HCT116 (cell line): ENCODE measurements around the gene FMR1. TPM values are rescaled to one million over a fixed set of nuclear protein-coding genes. Genes with fewer than 3 reads are reported as not detected.

ENCODE experiments used
- ATAC-seq: fragments of 200-7000 bp; cut with Tn5 transposase; 2 replicates; pipeline ENCODE4 v1.9.1; 2020; ENCODE audit warnings: mild to moderate bottlenecking, moderate library complexity
- BruUV-seq: library from RNA; stranded (reverse); fragments of 400-500 nt; replicated peaks from 2 replicates; lab custom pipeline; 2021; lab: Mats Ljungman, UMichigan
- CTCF ChIA-PET: fragments of 300-600 bp; sonication (Branson Sonifier 250); formaldehyde crosslinking; loops from one replicate; lab custom pipeline; 2021; ENCODE audit warnings: antibody characterized with exemption; lab: Charles Lee
- POLR2A ChIA-PET: fragments of 300-600, 350-600 bp; sonication (Branson Sonifier 250); formaldehyde crosslinking; loops from one replicate; lab custom pipeline; 2021; ENCODE audit warnings: antibody characterized with exemption; lab: Charles Lee
- RAD21 ChIA-PET, 2 experiments: fragments of 300-600 bp; sonication (Branson Sonifier 250); formaldehyde crosslinking; loops; one replicate each; lab custom pipeline; 2023; ENCODE audit warnings: low total read pairs in 2 of 2; ENCODE audit not compliant: uncharacterized antibody in 2 of 2, unreplicated experiment in 2 of 2, low non-redundant PET in 1 of 2; lab: Charles Lee
- DNase-seq: peaks from one replicate; pipeline ENCODE4 v3.0.0-alpha.2; 2010; ENCODE audit warnings: low read depth, low spot score
- H2AFZ ChIP-seq: fragments of 200-600 bp; shearing (Covaris generic), sonication (generic); 2 replicates; pipeline ENCODE4 v1.6.1; 2017; ENCODE audit warnings: low read depth, mixed run types, mixed read lengths, antibody characterized with exemption, low read length; ENCODE audit not compliant: poor library complexity, severe bottlenecking
- H3K27ac ChIP-seq: 2 replicates; pipeline ENCODE4 v1.5.1; 2012; ENCODE audit warnings: low read depth, low read length
- H3K27me3 ChIP-seq: fragments of 200-600 bp; sonication (generic); 2 replicates; pipeline ENCODE4 v1.6.1; 2016; ENCODE audit warnings: mixed run types, low read length, mixed read lengths; ENCODE audit not compliant: insufficient read depth
- H3K36me3 ChIP-seq, 2 experiments: fragments of 200-500 bp in 1 of 2; fragments of 200-600 bp in 1 of 2; sonication (Bioruptor generic) in 1 of 2; sonication (generic) in 1 of 2; 2 replicates each; pipeline versions ENCODE4 v1.5.1 to v1.6.1; 2014 to 2016; ENCODE audit warnings: low read length in 2 of 2, inconsistent platforms in 1 of 2, mixed read lengths in 1 of 2, mixed run types in 1 of 2; ENCODE audit not compliant: insufficient read depth in 2 of 2, control insufficient read depth in 1 of 2
- H3K4me1 ChIP-seq, 2 experiments: fragments of 200-600 bp in 1 of 2; sonication (generic) in 1 of 2; 2 replicates each; pipeline versions ENCODE4 v1.5.1 to v1.6.1; 2012 to 2017; ENCODE audit warnings: low read length in 2 of 2, inconsistent platforms in 1 of 2, mild to moderate bottlenecking in 1 of 2, mixed read lengths in 1 of 2, mixed run types in 1 of 2, moderate library complexity in 1 of 2; ENCODE audit not compliant: insufficient read depth in 2 of 2, control insufficient read depth in 1 of 2
- H3K4me2 ChIP-seq: fragments of 200-600 bp; sonication (generic); 2 replicates; pipeline ENCODE4 v1.6.1; 2017; ENCODE audit warnings: mixed run types, low read length, mixed read lengths
- H3K4me3 ChIP-seq, 2 experiments: fragments of 200-600 bp in 1 of 2; sonication (generic) in 1 of 2; replicated peaks in 1 of 2; 2 replicates each; pipeline ENCODE4 v1.5.1; 2011 to 2016; ENCODE audit warnings: low read length in 2 of 2, control low read depth in 1 of 2, low read depth in 1 of 2, mild to moderate bottlenecking in 1 of 2, mixed read lengths in 1 of 2, mixed run types in 1 of 2
- H3K79me2 ChIP-seq: fragments of 200-600 bp; sonication (generic); 2 replicates; pipeline ENCODE4 v1.6.1; 2017; ENCODE audit warnings: mild to moderate bottlenecking, mixed run types, low read length, moderate library complexity, mixed read lengths; ENCODE audit not compliant: insufficient read depth
- H3K9ac ChIP-seq: fragments of 200-600 bp; sonication (generic); 2 replicates; pipeline ENCODE4 v1.6.1; 2016; ENCODE audit warnings: low read length, mixed read lengths
- H3K9me2 ChIP-seq: fragments of 200-600 bp; sonication (generic), shearing (Covaris generic); 2 replicates; pipeline ENCODE4 v1.6.1; 2017; ENCODE audit warnings: mixed run types, mild to moderate bottlenecking, moderate library complexity; ENCODE audit not compliant: insufficient read depth
- H3K9me3 ChIP-seq, 2 experiments: fragments of 200-500 bp in 1 of 2; fragments of 200-600 bp in 1 of 2; sonication (Bioruptor generic) in 1 of 2; sonication (generic) in 1 of 2; 2 replicates each; pipeline ENCODE4 v1.6.1; 2014 to 2017; ENCODE audit warnings: low read length in 2 of 2, mixed read lengths in 2 of 2, inconsistent platforms in 1 of 2, low read depth in 1 of 2, mild to moderate bottlenecking in 1 of 2, mixed run types in 1 of 2, moderate library complexity in 1 of 2; ENCODE audit not compliant: control insufficient read depth in 1 of 2, insufficient read depth in 1 of 2
- H4K20me1 ChIP-seq: fragments of 200-600 bp; sonication (generic), shearing (Covaris generic); 2 replicates; pipeline ENCODE4 v1.6.1; 2017; ENCODE audit warnings: mixed run types, mild to moderate bottlenecking, moderate library complexity; ENCODE audit not compliant: insufficient read depth
- CBX3 ChIP-seq: IDR thresholded peaks from 2 replicates; pipeline ENCODE4 v1.6.1; 2012; ENCODE audit warnings: low read depth
- CEBPB ChIP-seq: IDR thresholded peaks from 2 replicates; pipeline ENCODE4 v1.6.1; 2012; ENCODE audit warnings: low read depth
- EZH2 ChIP-seq: fragments of 200-600 bp; sonication (generic); IDR thresholded peaks from 2 replicates; pipeline ENCODE4 v1.6.1; 2017; ENCODE audit warnings: antibody characterized with exemption, mixed run types
- FOSL1 ChIP-seq: IDR thresholded peaks from 2 replicates; pipeline ENCODE4 v1.6.1; 2012; ENCODE audit warnings: low read depth
- JUND ChIP-seq: IDR thresholded peaks from 2 replicates; pipeline ENCODE4 v1.6.1; 2012
- POLR2A ChIP-seq: IDR thresholded peaks from 2 replicates; pipeline ENCODE4 v1.7.0; 2011; ENCODE audit warnings: borderline replicate concordance; ENCODE audit not compliant: insufficient read depth, insufficient read length; ENCODE audit errors: extremely low read depth
- SIN3A ChIP-seq: IDR thresholded peaks from 2 replicates; pipeline ENCODE4 v1.6.1; 2012; ENCODE audit warnings: low read depth
- SP1 ChIP-seq: IDR thresholded peaks from 2 replicates; pipeline ENCODE4 v1.6.1; 2012; ENCODE audit warnings: low read depth
- TCF7L2 ChIP-seq: IDR thresholded peaks from 2 replicates; pipeline ENCODE4 v1.7.0; 2011; ENCODE audit warnings: borderline replicate concordance, inconsistent platforms; ENCODE audit not compliant: insufficient read depth, insufficient read length; ENCODE audit errors: extremely low read depth
- YY1 ChIP-seq: IDR thresholded peaks from 2 replicates; pipeline ENCODE4 v1.6.1; 2011; ENCODE audit warnings: low read length, low read depth, moderate library complexity, mild to moderate bottlenecking; ENCODE audit not compliant: insufficient replicate concordance; ENCODE audit errors: extremely low read depth
- ZFX ChIP-seq: fragments of 450-650 bp; IDR thresholded peaks from 2 replicates; pipeline ENCODE4 v1.6.1; 2017
- ZNF274 ChIP-seq: fragments of 200-500 bp; sonication (Bioruptor generic); IDR thresholded peaks from 2 replicates; pipeline ENCODE4 v1.6.1; 2014; ENCODE audit warnings: mild to moderate bottlenecking, low read depth, low read length, inconsistent platforms
- intact Hi-C: fragments of 100-400 bp; cut with micrococcal nuclease; formaldehyde crosslinking; loops from 2 replicates; pipeline ENCODE4 v1.10.0; 2022
- total RNA-seq: library from RNA; stranded (reverse); gene quantifications from one replicate; pipeline ENCODE4 v1.2.1, GENCODE V29; 2021; ENCODE audit not compliant: unreplicated experiment
- TF ChIP-seq, protein P1 (sequence below): IDR thresholded peaks from 2 replicates; pipeline ENCODE4 v1.6.1; 2012; ENCODE audit warnings: low read depth
- TF ChIP-seq, protein P2 (sequence below): IDR thresholded peaks from 2 replicates; pipeline ENCODE4 v1.6.1; 2012
- TF ChIP-seq, protein P3 (sequence below): IDR thresholded peaks from 2 replicates; pipeline ENCODE4 v1.6.1; 2011; ENCODE audit warnings: mild to moderate bottlenecking, low read length, moderate library complexity; ENCODE audit not compliant: insufficient replicate concordance; ENCODE audit errors: extremely low read depth
- TF ChIP-seq, protein P4 (sequence below): IDR thresholded peaks from 2 replicates; pipeline ENCODE4 v1.6.1; 2012

The FMR1 gene
- total RNA-seq, 1 experiment from 2014 or later, result 31.1 TPM

DNA sequence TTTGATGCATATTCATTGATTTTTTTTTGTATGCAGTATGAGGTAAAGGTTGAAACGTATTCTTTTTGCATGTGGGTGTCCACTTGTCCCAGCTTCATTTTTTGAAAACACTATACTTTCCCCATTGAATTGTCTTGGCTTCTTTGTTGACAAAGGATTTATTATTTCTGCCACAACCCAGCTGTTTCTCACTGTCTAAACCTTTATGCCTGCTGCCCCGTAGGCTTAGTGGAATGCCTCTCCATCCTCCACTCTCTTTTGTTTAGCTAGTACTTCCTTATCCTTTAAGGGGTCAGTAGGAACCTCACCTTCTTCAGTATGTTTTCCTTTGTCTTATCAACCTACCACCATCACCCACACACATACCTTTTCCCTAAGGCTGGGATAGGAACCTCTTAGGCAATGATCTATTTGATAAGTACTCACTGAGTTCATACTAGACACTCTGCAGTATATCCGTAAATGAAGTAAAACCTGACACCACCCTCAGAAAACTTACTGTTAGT is 8.5 kb downstream of the FMR1 start:
- no TSS peak for BruUV-seq
- ChIA-PET CTCF (no interaction called here), POLR2A (no interaction called here), RAD21 (no interaction called here)
- H3K9me2 ChIP-seq, result no peaks in the 10 kb centered on the region
- intact Hi-C loops, result no loop called here
- H3K27ac ChIP-seq, result no peak overlapping the region
- no peak for DNase-seq
- TF ChIP-seq CEBPB, result no peak
- TF ChIP-seq, protein P1, sequence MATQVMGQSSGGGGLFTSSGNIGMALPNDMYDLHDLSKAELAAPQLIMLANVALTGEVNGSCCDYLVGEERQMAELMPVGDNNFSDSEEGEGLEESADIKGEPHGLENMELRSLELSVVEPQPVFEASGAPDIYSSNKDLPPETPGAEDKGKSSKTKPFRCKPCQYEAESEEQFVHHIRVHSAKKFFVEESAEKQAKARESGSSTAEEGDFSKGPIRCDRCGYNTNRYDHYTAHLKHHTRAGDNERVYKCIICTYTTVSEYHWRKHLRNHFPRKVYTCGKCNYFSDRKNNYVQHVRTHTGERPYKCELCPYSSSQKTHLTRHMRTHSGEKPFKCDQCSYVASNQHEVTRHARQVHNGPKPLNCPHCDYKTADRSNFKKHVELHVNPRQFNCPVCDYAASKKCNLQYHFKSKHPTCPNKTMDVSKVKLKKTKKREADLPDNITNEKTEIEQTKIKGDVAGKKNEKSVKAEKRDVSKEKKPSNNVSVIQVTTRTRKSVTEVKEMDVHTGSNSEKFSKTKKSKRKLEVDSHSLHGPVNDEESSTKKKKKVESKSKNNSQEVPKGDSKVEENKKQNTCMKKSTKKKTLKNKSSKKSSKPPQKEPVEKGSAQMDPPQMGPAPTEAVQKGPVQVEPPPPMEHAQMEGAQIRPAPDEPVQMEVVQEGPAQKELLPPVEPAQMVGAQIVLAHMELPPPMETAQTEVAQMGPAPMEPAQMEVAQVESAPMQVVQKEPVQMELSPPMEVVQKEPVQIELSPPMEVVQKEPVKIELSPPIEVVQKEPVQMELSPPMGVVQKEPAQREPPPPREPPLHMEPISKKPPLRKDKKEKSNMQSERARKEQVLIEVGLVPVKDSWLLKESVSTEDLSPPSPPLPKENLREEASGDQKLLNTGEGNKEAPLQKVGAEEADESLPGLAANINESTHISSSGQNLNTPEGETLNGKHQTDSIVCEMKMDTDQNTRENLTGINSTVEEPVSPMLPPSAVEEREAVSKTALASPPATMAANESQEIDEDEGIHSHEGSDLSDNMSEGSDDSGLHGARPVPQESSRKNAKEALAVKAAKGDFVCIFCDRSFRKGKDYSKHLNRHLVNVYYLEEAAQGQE, result no peak
- no peak for TF ChIP-seq CBX3
- TF ChIP-seq, protein P2, sequence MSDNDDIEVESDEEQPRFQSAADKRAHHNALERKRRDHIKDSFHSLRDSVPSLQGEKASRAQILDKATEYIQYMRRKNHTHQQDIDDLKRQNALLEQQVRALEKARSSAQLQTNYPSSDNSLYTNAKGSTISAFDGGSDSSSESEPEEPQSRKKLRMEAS, result no peak
- TF ChIP-seq, protein P3, sequence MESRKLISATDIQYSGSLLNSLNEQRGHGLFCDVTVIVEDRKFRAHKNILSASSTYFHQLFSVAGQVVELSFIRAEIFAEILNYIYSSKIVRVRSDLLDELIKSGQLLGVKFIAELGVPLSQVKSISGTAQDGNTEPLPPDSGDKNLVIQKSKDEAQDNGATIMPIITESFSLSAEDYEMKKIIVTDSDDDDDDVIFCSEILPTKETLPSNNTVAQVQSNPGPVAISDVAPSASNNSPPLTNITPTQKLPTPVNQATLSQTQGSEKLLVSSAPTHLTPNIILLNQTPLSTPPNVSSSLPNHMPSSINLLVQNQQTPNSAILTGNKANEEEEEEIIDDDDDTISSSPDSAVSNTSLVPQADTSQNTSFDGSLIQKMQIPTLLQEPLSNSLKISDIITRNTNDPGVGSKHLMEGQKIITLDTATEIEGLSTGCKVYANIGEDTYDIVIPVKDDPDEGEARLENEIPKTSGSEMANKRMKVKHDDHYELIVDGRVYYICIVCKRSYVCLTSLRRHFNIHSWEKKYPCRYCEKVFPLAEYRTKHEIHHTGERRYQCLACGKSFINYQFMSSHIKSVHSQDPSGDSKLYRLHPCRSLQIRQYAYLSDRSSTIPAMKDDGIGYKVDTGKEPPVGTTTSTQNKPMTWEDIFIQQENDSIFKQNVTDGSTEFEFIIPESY, result no peak
- TF ChIP-seq SIN3A, result no peak
- TF ChIP-seq EZH2, result no peak
- TF ChIP-seq, protein P4, sequence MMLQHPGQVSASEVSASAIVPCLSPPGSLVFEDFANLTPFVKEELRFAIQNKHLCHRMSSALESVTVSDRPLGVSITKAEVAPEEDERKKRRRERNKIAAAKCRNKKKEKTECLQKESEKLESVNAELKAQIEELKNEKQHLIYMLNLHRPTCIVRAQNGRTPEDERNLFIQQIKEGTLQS, result no peak
- TF ChIP-seq TCF7L2, result no peak
- no peak for TF ChIP-seq POLR2A
- TF ChIP-seq FOSL1, result no peak
- TF ChIP-seq ZFX, result no peak
- TF ChIP-seq SP1, result no peak
- TF ChIP-seq ZNF274, result no peak
- TF ChIP-seq JUND, result no peak
- no peak for TF ChIP-seq YY1
- no peaks in the 10 kb centered on the region for H3K36me3 ChIP-seq
- ATAC-seq, result no peak
- no peaks in the 10 kb centered on the region for H3K9me3 ChIP-seq
- no peaks in the 10 kb centered on the region for H3K27me3 ChIP-seq
- no peaks in the 10 kb centered on the region for H3K4me1 ChIP-seq
- no peak overlapping the region for H2AFZ ChIP-seq
- peaks cover 59% of the 10 kb centered on the region for H3K79me2 ChIP-seq
- H3K9ac ChIP-seq, result no peak overlapping the region
- H3K4me3 ChIP-seq, result no peak overlapping the region
- no peak overlapping the region for H3K4me2 ChIP-seq
- H4K20me1 ChIP-seq, result no peaks in the 10 kb centered on the region
